Stimulated activated CD4-positive, alpha-beta T cell treated with anti-CD3 and anti-CD28 coated beads, Interleukin-1b, Interleukin-23, amount 100 ng/mL, for 1 hour (primary cell): ENCODE measurements around the gene NDUFB10.

Experiments used
- DNase-seq, 2 donors: peaks; one replicate each; pipeline ENCODE4 v3.0.0-alpha.2; 2020; ENCODE audit warnings: low read depth in 2 of 2

The NDUFB10 gene

GRCh38 chr16:2002406-2003230 is 43.3 kb downstream of the NDUFB10 start:
- DNase-seq = no peak

- no peak for DNase-seq
These were observed 44.0 kb downstream of the NDUFB10 start for GRCh38 chr16:2003231-2003826.

GRCh38 chr16:2003827-2004641 is 44.7 kb downstream of the NDUFB10 start:
- peak; percentile 69 to 76 for DNase-seq

- no peak for DNase-seq
These were observed 45.6 kb downstream of the NDUFB10 start for GRCh38 chr16:2004795-2005517.

GRCh38 chr16:2005646-2006045 is 46.3 kb downstream of the NDUFB10 start:
- no peak for DNase-seq

- no peak for DNase-seq
These were observed 47.0 kb downstream of the NDUFB10 start for GRCh38 chr16:2006317-2006716.

GRCh38 chr16:2007081-2007836 is 47.9 kb downstream of the NDUFB10 start:
- DNase-seq = no peak

GRCh38 chr16:2008009-2008526 is 48.7 kb downstream of the NDUFB10 start:
- no peak for DNase-seq

GRCh38 chr16:2008631-2009163 is 49.4 kb downstream of the NDUFB10 start:
- no peak for DNase-seq

- DNase-seq = no peak
These were observed 49.9 kb downstream of the NDUFB10 start for GRCh38 chr16:2009164-2009711.

GRCh38 chr16:2009791-2010510 is 50.6 kb downstream of the NDUFB10 start, which contains the start of gene ZNF598:
ZNF598 (minus strand) TSS chr16:2009821.
- DNase-seq = peak; percentile 32 to 65
